Cortex of kidney (tissue), 1 donor: Measurements from ENCODE around the gene RANBP1.

Experiments used
- DNase-seq: peaks from one replicate; lab custom pipeline; 2025; lab: John Stamatoyannopoulos, UW

RANBP1 gene

DNA sequence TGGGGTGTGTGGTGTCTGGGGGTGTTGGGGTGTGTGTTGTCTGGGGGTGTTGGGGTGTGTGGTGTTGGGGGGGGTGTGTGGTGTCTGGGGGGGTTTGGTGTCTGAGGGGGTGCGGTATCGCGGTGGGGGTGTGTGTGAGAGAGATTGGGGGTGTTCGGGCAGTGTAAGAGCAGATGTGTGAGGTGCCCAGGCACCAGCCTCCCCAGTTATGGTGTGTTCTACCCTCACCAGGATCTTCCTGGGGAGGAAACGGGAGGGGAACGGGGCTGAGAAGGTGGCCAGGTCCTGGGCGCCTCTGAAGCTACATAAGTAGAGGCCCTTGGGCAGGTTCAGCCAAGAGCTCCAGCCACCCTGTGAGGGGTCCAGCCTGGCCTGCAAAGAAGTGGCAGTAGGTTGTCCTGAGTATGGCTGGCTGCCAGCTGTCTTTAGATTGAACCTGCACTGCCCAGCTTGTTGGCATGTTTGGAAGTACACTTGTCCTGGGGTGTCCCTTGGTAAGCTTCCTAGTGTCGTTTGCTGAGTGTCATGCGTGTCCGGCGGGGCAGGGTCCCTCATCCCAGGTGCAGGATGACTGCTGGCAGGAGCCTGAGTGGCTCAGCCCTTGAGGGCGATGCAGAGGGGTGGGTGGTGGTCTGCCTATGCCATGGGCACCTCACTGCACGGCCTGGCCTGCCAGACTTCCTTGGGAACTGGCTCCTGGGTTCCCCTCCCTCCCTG lies 7.6 kb downstream of the RANBP1 start:
- DNase-seq: no peak

DNA sequence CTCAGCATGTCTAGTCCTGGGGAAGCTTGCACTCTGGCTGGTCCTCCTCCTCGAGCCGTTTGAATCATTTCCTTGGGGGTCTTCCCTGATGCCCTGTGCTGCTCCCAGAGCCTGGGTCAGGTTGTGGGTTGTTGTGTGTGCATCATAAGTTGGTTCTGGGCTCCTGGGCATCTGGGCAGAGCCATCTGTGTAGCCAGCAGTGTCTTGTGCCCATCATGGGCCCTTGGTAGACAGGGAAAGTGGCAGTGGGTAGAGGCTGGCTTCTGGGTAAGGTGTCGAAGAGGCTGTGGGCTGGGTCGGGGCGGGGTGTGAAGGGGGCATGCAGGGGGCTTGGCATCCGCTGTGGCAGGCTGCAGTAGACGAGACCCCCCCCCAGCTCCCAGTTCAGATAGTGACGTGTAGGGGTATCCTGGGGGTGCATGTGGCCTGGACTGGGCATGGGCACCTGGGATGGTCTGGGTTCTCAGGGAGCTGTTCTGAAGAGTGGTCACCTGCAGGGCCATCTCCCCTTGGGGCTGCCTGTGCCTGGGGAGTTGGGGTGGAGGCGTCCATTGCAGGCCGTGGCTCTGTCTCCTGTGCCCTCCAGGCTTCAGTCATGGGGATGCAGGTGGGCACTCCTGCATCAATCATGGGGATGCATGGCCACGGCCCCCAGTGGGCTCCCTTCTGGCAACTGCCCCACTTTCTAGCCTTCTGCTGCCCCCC lies 8.3 kb downstream of the RANBP1 start:
- DNase-seq: no peak

DNA sequence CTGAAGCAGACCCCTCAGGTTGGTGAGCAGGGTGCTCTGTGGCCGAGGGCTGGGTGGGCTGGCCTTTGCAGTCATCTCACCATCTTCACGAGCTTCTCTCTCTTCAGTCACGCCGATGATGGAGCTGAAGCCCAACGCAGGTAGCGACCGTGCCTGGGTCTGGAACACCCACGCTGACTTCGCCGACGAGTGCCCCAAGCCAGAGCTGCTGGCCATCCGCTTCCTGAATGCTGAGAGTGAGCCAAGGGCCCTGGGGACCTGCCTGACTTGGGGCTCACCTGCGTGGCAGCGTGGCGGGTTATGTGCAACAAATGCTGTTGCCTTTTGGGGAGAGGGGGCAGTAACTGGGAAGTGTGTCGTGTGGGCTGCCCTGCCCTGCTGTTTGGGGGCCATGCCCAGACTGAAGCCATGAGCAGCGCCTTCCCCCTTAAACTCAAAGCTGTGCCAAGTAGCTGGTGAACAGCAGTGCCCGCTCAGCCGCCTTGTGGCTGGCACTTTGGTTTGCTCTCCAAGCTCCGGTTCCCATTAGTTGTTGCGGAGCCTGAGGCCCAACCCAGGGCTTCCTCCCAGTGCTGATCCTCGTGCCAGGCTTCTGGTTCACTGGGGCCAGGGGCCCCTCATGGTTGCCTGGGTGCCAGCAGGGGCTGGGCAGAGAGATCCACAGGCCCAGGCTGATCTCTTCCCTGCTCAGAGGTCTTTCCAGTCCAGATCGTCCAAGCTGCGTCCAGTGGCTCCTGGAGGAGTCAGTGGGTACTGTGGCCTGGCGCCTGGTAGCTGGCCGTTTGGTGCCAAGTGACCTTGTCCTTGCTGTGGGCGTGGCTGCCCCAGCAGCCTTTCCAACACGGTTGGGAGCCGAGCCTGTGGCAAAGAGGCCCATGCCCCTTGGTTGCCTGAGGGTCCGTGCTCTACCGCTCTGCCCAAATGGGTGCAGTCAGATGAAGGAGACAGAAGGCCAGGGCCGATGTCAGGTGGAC lies 9.6 kb downstream of the RANBP1 start:
- DNase-seq: no peak

GRCh38 chr22:20126284-20127029 lies 10.6 kb downstream of the RANBP1 start:
- DNase-seq: no peak

- DNase-seq: no peak
Observed at GRCh38 chr22:20127318-20127868, 11.5 kb downstream of the RANBP1 start.

GRCh38 chr22:20127869-20128618 lies 12.1 kb downstream of the RANBP1 start:
- no peak for DNase-seq

- DNase-seq: no peak
Observed at GRCh38 chr22:20128619-20128901, 12.7 kb downstream of the RANBP1 start.

GRCh38 chr22:20128902-20129746 lies 13.2 kb downstream of the RANBP1 start:
- DNase-seq: no peak

DNA sequence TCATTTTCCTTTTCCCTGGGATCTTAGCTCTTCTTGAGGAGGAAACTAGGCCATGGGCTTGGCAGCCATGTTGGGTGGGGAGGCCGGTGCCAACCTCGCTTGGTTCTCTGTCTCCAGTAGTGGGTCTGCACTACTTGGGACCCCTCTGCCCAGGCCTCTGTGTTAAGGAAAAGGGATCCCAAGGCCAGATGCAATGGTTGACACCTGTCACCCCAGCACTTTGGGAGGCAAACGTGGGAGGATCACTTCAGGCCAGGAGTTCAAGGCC lies 13.8 kb downstream of the RANBP1 start:
- no peak for DNase-seq

DNA sequence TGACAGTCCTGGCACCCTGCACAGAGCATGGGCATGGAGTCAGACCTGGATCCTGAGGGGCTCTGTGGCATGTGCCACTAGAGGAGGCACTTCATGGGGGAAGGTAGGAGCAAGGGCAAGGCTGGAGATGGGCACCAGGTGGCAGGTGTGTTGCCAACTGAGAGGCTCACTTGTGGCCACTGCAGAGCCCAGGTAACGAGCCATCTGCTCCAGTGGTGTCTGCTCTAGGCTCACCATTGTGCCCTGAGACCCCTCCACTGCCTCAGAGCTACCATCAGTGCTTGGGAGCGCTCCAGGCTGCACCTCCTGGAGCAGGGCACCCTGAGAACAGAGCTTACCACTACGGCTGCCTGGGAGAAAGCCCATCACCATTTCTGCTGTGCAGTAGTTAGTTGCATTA lies 14.4 kb downstream of the RANBP1 start:
- no peak for DNase-seq

- DNase-seq: no peak
Observed at GRCh38 chr22:20130731-20131596, 15.1 kb downstream of the RANBP1 start.

DNA sequence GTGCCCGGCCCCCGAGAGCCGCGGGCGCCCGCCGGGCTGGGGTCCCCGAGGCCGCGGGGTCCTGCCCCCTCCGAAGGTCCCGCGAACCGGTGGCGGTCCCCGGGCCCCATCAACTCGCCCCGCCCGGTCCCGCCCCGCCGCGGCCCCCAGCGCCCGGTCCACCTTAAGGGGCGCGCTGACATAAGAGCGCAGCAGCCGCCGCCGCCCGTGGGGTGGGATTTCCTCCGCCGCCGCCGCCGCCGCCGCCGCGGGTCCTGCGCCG lies 15.6 kb downstream of the RANBP1 start, which contains the start of gene ZDHHC8:
Gene ZDHHC8 (plus strand): TSS at position 208 of the 262 bp plus-strand sequence. CDS start 144 bp downstream, outside the sequence.
- DNase-seq: no peak

DNA sequence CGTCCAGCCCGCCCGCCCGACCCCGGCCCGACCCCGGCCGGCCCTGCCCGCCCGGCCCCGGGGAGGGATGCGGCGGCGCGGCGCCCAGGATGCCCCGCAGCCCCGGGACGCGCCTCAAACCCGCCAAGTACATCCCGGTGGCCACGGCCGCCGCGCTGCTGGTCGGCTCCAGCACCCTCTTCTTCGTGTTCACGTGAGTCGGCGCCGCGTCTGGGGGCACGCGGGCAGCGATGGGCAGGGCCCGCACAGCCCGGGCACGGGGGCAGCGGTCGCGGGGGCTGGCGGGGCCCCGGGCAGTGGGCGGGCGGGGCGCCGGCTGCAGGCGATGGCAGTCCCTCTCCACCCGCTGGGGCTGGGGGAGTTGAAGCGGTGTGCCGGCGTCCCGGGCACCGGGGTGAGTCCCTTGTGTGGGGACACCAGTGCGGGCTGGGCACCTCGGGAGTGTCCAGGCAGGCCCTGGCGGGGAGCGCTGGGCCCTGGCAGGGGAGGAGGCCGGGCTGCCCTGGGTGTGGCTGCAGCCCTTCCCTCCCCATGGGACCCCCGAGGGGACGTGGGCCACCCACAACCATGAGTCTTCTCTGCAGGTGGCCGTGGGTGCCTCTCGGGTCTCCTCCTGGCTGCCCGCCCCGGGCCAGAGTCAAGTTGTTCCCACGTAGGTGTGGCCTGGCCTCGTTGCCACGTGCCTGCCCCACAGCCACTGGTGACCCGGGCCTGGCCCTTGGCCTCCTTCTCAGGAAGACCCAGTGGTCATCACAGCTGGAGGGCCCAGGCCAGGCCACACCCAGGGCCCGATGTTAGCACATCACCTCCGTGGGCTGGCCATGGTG lies 16.2 kb downstream of the RANBP1 start:
- DNase-seq: no peak

DNA sequence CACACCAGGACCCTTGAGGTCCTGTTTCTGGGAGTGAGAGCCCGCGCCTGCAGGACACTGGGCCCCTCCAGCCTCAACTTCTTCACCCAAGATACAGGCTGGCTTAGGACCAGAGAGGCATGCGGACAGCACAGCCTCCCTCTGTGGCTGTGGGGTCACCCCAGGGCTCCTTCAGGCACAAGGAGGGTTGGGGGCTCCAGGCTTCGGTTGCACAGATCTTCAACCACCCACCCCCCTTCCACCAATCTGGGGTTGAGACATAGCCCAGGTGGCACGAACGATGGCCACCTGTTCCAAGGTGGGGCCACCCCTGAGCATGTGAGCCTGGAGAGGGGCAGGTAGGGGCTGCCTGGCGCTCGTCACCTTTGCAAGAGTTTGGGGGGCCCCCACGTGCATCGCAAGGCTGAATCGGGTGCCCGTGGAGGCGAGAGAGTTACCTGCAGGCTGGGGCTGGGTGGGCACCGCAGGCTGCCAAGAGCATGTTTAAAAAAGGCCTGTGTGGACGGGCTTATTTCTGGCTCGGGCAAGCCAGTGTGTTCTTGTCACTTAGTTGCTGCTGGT lies 16.9 kb downstream of the RANBP1 start:
- DNase-seq: no peak

- no peak for DNase-seq
Observed at GRCh38 chr22:20133930-20134549, 18.1 kb downstream of the RANBP1 start.

GRCh38 chr22:20135265-20135664 lies 19.4 kb downstream of the RANBP1 start:
- no peak for DNase-seq

DNA sequence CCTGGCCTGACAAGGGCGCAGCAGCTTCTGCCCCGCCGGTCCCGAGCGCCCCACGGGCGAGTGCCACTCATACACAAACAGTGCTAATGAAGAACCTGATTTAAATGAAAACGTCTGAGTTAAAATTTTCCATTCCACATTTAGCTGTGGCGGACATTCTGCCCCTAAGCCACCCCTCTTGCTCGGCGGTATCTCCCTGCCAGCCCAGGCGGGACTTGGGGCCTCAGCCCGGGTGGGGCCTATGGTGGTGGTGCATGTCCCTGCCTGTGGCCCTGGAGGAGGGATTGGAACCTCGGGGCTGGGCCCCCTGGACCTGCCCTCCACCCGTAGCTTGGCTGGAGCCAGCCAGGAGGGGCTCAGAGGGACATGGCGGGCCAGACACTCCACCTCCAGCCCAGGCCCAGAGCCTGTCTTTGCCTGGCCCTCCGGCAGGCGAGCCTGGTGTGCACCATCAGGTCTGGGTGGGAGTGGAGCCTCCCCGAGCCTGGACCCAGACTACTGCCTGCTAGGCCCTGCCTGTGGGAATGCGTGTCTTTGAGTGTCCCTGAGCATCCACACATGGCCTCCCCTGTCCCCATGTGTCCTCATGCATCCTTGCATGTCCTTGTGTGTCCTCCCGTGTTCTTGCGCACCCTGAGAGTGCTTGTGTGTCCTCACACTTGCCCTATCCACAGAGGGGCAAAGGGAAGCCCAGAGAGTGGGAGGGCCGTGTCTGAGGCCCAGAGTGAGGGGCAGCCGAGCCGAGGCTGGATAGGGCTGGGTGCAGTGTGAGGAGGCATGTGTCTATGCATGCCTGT lies 20.1 kb downstream of the RANBP1 start:
- no peak for DNase-seq
